Measurements from ENCODE around the gene LMAN1.
A peak's percentile ranks its signal among the peaks of the same experiment; 100 is the strongest.

The LMAN1 gene

DNA sequence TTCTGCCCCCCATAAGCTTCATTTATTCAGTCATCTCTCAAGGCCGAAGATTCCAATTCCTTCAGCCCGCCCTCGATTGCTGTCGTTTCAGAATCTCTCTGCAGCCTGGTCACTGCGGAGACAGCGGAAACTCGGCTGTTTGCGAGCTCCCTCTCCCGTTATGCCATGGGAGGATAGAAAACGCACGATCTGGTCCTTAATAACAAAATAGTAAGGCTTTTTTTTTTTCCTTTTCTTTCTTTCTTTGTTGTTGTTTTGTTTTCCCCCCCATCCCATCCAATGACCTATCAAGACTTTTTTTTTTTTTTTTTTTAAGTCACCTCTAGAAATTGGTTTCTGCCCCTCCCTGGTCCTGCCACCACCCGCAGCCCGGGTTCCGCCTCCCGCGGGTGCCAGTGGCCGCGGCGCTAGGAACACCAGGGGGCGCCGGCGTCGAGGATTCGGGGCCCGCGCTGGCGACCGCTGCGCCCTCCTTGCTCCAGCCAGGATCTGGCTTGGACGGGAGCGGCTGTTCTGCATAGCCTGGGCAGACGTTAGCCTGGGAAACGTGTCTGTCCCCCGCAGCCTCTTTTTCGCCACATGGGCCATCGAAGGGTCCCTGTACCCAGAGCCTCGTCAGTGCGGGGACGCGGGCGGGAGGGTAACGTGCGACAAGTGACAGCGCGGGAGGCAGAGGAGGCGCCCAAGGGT lies 50.7 kb downstream of the LMAN1 start:
- Histone ChIP-seq H3K27ac (no peak overlapping the region), H3K4me3 (peak overlapping the region in 1 of 7 experiments; percentile 11)

DNA sequence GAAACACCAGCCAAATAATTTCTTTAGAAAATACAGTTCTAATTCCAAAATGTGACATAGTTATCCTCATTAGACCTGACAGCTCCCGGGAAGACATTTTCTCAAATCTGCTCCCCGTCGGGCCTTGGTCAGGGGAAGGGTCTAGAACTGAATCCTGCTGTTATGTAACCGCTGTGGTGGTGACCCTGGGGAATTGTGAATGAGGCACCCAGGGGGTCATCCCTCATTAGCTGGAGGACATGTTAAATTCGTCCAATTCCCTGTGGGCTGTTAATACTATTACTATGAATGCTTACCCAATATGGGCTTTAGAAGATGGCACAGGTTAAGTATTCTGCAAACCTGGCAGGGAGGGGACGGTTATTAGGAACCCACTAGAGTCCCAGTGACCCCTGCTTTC lies 52.4 kb downstream of the LMAN1 start:
- no peak overlapping the region for H3K4me3 ChIP-seq
- no peak overlapping the region for H3K27ac ChIP-seq

DNA sequence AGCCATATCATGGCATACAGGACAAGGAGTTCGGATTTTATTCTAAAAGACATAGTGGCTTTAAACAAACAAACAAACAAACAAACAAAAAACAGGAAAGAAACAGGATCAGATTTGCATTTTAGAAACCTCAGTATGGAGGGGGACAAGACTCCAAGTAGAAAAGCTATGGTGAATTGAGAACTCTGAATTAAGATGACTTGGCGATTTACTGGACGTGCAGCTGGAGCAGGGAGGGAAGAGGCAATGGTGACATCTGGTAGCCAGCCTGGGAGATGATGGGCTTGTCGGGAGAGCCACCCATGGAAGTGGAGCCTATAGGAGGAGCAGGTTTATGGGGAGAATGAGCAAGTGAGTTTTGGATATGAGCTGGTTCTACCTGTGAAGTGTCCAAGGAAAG lies 53.8 kb downstream of the LMAN1 start:
- H3K27ac ChIP-seq, result no peak overlapping the region
- no peak overlapping the region for H3K4me3 ChIP-seq

DNA sequence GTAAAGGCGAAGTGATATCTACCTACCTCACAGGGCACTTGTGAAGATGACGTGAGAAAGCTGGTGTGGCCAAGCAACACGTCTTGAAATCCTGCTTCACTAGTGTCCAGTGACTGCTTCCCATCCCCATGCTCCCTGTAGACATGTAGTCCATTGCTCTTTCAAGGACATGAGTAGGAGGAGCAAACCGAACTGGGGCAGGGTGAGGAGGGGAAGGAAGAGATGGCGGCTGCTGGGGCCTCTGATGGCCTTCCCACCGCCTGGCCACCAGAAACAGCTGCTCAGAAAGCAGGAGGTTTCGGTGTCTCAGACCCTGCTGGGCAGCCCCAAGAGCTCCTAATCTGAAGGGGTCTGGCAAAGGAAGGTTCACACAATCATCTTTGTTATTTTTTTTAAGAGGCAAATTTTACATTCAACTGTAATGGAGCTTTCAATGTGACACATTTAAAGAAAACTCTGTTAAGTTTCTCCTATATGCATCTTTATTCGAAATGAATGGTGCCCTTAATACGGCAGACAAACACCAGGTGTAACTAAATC lies 55.3 kb downstream of the LMAN1 start:
- no peak overlapping the region for H3K27ac ChIP-seq
- H3K4me3 ChIP-seq, result no peak overlapping the region

DNA sequence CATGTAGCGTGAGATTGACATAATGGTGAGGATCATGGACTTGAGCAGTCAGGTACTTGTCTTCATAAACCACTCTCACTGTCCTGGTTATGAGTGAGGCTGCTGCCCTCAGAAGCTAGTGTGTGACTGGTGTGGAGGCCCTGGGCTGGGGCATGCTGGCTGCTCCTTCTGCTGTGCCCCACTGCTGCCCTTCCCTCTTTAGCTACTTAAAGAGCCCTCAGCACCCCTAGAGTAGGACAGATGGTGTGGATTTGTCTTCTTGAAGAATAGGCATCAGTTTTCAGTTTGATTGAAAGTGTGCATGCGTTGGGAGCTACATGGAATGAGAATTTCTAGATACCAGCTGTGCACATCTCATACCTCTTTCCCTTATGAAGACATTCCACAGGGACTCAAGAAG lies 56.1 kb downstream of the LMAN1 start:
- no peak overlapping the region for H3K4me3 ChIP-seq

DNA sequence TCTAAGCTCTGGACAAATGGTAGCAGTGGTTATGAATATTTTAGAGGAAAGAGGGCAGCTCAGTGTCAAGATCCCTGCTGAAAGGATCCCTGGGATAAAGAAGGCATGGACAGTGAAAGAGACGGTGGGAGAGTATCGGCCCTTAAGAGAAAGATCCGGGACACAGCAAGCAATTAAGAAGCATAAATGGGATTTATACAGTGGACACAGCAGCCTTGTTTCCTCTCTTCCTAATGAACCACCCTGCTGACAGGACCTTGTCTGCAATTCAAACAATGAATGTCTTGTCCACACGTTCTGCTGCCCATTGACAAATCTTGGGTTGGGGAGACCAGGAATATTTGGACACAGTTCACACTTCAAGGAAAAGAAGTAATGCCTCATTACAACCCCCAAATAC lies 57.1 kb downstream of the LMAN1 start:
- H3K4me3 ChIP-seq, result no peak overlapping the region
- no peak overlapping the region for H3K27ac ChIP-seq

More for the DNA sequence above, 56.1 kb downstream of the LMAN1 start:
- H3K27ac ChIP-seq, result no peak overlapping the region

DNA sequence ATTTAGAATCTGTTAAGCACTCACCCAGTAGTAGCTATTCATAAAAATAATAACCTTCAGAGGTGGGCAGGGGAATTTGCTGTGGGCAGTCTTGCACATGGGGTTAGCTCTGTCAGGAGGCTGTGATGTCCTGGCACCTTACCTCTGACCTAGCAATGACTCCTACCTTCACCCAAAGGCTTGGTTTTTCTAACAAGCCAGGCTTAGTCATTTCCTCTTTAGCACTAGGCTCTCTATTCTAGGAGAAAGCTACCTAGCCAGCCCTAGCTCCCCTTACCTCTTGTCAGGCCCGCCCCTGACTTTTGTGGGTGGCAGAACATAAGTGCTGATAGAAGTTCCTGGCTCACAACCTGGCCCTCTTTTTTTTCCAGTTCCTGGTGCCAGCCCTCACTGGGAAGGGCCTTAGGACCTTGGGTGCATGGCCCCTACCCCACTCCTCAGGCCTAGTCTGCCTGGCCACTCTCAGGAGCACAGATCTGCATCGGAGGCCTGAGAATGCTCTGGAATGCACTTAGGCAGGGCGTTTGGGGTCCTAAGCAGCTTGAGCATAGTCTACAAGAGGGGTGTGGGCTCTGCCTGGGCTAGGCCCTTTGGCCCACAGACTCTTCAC lies 58.3 kb downstream of the LMAN1 start:
- Histone ChIP-seq H3K27ac (no peak overlapping the region), H3K4me3 (no peak overlapping the region)

DNA sequence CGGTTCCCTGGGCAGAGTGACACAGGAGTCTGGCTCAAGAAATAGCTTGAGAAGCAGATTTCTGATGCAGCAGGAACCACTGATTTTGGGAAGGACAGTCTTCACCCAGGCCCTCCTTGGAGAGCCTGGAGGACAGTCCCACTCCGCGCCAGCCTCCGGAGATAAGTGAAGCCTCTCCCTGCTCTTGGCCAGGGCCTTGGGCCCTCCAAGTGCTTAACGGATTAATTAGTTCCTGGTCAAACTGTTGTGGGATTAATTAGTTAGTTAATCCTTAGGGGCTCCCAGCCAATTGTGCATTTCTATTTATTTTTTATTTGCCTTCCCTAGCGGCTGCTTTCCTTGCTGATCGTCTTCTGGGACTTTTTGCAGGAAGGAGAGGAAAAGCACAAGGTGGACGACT lies 60.2 kb downstream of the LMAN1 start:
- no peak overlapping the region for H3K4me3 ChIP-seq
- no peak overlapping the region for H3K27ac ChIP-seq

DNA sequence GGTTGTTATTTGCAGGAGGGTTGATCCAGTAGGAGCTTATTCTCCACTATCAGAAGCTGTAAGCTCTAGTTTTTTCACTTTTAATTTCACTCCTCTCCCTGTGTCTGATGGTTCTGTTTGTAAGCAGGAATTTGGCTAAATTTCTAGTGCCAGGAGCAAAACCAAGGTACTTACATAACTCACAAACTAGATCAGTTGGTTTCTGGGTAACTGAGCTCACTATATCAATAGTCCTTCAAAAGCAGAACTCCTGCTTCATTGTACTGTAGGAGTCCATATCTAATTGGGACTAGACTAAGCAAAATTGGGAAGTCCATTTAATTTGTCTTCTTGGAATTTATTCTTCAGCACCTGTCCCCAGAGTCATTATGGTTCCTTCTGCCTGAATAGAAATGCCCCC lies 65.7 kb downstream of the LMAN1 start:
- no peak overlapping the region for H3K27ac ChIP-seq
- no peak overlapping the region for H3K4me3 ChIP-seq

DNA sequence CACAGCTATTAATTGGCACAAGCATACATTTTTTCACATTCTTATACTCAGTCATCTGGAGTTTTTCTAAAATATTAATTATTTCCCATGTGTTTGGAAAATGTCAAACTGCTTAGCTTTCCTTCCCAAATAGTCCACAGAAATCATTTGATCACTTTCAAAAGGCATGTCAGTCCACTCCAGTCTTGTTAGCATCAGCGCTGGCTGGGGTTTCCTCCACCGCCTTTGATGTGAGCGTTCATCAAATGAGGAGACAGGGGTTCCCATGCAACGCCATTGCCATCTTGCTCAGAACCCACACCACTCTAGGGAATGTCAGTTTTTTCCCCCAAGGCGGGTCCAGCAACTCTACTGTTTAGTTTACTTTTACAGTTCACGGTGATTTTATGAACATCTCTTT lies 72.7 kb downstream of the LMAN1 start:
- Histone ChIP-seq H3K27ac (no peak overlapping the region), H3K4me3 (no peak overlapping the region)

DNA sequence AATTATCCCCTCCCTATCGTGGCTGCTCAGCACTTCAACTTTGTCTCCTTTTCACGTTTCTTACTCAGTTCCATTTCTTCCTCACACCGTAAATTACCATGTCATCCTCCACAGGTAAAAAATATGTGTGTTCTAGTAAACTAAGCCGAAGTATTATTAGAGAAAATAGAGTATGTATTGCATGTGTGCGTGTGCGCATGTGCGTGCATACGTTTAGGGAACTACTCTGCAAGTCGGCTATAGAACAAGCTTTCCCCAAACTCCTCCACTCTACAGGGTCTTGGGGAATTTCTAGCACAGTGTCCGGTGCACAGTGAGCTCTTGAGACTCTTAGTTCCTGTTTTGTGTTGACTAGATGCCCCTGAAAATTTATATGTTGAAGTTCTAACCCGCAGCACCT lies 76.7 kb downstream of the LMAN1 start:
- Histone ChIP-seq H3K27ac (no peak overlapping the region), H3K4me3 (no peak overlapping the region)

DNA sequence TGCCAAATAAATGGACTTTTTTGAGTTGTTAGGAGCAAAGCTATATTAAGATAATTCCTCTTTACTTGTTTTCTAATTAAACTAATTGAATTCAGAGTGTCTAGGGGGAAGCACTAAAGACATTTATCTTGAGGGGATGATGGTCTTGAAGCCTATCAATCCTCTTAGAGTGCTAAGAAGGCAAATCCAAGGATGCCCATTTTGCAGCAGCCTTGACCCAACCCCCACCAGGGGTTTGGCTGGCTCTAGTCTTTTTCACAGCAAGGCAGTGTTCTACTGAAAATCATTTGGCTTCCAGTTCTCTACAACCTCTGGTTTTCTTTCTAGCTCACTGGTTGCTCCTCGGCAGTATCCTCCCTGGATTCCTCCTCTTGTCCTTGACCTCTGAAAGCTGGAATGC lies 79.3 kb downstream of the LMAN1 start:
- H3K4me3 ChIP-seq, result no peak overlapping the region
- no peak overlapping the region for H3K27ac ChIP-seq

DNA sequence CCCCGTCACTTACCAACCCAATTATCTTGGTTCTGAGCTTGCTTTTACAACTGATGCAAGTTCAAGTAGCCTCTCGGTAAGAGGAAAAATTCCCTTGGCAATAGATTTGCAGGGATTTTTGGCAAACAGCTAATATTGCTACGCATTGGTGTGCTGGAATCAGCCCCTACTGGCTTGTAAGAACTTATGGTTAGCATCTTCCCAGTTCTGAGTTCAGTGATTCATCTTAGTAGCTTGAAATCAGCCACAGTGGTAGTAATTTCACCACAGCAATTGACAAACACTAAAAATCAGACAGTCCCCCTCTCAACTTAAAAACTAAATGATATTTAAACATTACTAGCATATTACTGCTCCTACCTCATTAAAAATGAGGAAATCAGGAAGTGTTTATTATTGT lies 79.9 kb downstream of the LMAN1 start:
- Histone ChIP-seq H3K27ac (no peak overlapping the region), H3K4me3 (no peak overlapping the region)

DNA sequence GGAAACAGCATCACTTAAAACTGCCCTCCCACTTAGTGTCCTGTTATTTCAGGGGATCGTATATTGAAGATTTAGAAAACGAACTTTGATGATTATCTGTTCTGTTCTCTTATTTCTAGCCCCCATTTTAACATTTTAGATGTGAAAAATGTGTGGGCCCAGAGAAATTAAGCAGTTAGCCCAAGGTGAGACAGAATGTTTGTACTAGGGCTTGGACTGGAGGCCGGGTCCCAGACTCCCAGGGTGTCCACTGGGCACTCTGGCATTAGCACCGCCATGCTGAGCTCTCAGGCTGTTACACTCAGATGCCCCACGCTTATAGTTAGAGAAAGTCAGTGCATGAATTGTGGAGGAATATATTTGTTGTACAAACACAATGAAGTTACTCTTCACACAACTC lies 80.3 kb downstream of the LMAN1 start:
- no peak overlapping the region for H3K4me3 ChIP-seq
- no peak overlapping the region for H3K27ac ChIP-seq
